Sigmoid colon (tissue), 7 donors: ENCODE results near the gene WDFY2. TPM values are rescaled to one million over a fixed set of nuclear protein-coding genes. Genes with fewer than 3 reads are reported as not detected.

Source experiments
- DNase-seq: peaks from one replicate; pipeline ENCODE4 v3.0.0-alpha.2; 2019
- H3K27ac ChIP-seq, 4 donors: fragments of 200-600 bp; sonication (generic); one replicate each; pipeline ENCODE4 v1.5.1; 2016 to 2019; ENCODE audit warnings: mild to moderate bottlenecking in 1 of 4
- H3K27me3 ChIP-seq, 3 donors: fragments of 200-600 bp; sonication (generic); one replicate each; pipeline ENCODE4 v1.5.1; 2019; ENCODE audit warnings: mild to moderate bottlenecking in 1 of 3
- H3K36me3 ChIP-seq, 4 donors: fragments of 200-600 bp; sonication (generic); one replicate each; pipeline ENCODE4 v1.5.1; 2016 to 2019
- H3K4me1 ChIP-seq, 4 donors: fragments of 200-600 bp; sonication (generic); one replicate each; pipeline ENCODE4 v1.5.1; 2017 to 2019
- H3K4me3 ChIP-seq, 4 donors: fragments of 200-600 bp; sonication (generic); one replicate each; pipeline ENCODE4 v1.5.1; 2017 to 2019; ENCODE audit warnings: mild to moderate bottlenecking in 2 of 4, moderate library complexity in 1 of 4
- H3K9me3 ChIP-seq, 4 donors: fragments of 200-600 bp in 3 of 4; sonication (generic) in 3 of 4; one replicate each; pipeline versions ENCODE4 v1.5.1 to v1.6.1; 2013 to 2019
- EP300 ChIP-seq, 4 donors: sonication (generic); formaldehyde crosslinking; IDR thresholded peaks; one replicate each; pipeline ENCODE4 v1.6.1; 2017; ENCODE audit warnings: antibody characterized with exemption in 4 of 4
- POLR2A ChIP-seq, 2 donors: fragments of 450-650 bp; IDR thresholded peaks; one replicate each; pipeline ENCODE4 v1.6.1; 2016; ENCODE audit warnings: antibody characterized with exemption in 2 of 2, mild to moderate bottlenecking in 2 of 2, moderate library complexity in 2 of 2
- POLR2AphosphoS5 ChIP-seq, 4 donors: sonication (generic); formaldehyde crosslinking; IDR thresholded peaks; one replicate each; pipeline ENCODE4 v1.6.1; 2017; ENCODE audit warnings: antibody characterized with exemption in 4 of 4
- WGBS, 2 donors: extraction: QIAGEN DNeasy Blood & Tissue Kit; methylation state at CpG; one replicate each; pipeline ENCODE4 v1.1.7; 2013; 5-methylcytosine and 5-hydroxymethylcytosine counted together
- intact Hi-C: fragments of 100-400 bp; cut with DNase I; formaldehyde crosslinking; loops from one replicate; pipeline ENCODE4 v1.15.1; 2023
- polyA plus RNA-seq, 3 donors: library from polyadenylated mRNA; stranded (reverse); fragments of 200-250 nt; gene quantifications; one replicate each; pipeline ENCODE4 v1.2.3, GENCODE V29; 2013
- total RNA-seq, 4 donors: library from RNA; depleted of rRNA; stranded (reverse); fragments of >200 nt; gene quantifications; one replicate each; pipeline ENCODE4 v1.1.0, GENCODE V29; 2016
- TF ChIP-seq, protein P1 (sequence below), 4 experiments: fragments of 450-650 bp in 3 of 4; fragments of 200-600 bp in 1 of 4; IDR thresholded peaks; one replicate each; pipeline ENCODE4 v1.5.1; 2016 to 2019; ENCODE audit warnings: antibody characterized with exemption in 4 of 4, mild to moderate bottlenecking in 3 of 4, moderate library complexity in 2 of 4
- donor health status: healthy with polysubstance abuse.
- donor health status: Bipolar disorder and iron deficiency.
- donor health status: healthy.

WDFY2 gene
- total and polyA plus RNA-seq, 7 donors, result 0.60 to 18.3 (median 7.3) TPM

DNA sequence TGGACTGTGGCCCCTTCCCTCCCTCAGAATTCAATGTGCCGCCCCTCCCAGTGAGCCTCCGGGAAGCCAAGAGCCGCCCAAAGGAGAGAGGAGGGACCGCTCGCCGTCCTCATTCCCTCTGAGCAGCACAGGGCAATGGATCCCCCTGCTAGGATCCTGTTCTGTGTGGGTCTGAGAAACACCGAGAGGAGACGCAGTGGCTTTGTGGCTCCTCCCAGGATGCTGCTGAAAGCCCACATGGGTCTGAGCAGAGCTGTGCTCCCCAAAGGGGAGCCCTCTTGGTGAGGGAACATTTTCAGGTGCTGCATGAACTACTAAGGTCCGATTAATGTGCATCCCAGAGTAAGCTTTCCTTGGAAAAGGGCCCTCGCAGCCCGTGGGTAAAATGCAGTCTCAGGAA is 189.3 kb downstream of the WDFY2 start:
- H3K4me3 ChIP-seq, result no peak overlapping the region
- H3K36me3 ChIP-seq, result peaks cover 0 to 4% (median 0%) of the 10 kb centered on the region in 4 donors
- intact Hi-C loops, result no loop called here
- H3K4me1 ChIP-seq, result peaks cover 0 to 18% (median 5%) of the 10 kb centered on the region in 4 donors
- no peak for TF ChIP-seq POLR2A (IDR thresholded peaks at IDR 0.05)
- no peak for TF ChIP-seq EP300 (IDR thresholded peaks at IDR 0.05)
- TF ChIP-seq, protein P1, sequence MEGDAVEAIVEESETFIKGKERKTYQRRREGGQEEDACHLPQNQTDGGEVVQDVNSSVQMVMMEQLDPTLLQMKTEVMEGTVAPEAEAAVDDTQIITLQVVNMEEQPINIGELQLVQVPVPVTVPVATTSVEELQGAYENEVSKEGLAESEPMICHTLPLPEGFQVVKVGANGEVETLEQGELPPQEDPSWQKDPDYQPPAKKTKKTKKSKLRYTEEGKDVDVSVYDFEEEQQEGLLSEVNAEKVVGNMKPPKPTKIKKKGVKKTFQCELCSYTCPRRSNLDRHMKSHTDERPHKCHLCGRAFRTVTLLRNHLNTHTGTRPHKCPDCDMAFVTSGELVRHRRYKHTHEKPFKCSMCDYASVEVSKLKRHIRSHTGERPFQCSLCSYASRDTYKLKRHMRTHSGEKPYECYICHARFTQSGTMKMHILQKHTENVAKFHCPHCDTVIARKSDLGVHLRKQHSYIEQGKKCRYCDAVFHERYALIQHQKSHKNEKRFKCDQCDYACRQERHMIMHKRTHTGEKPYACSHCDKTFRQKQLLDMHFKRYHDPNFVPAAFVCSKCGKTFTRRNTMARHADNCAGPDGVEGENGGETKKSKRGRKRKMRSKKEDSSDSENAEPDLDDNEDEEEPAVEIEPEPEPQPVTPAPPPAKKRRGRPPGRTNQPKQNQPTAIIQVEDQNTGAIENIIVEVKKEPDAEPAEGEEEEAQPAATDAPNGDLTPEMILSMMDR (IDR thresholded peaks at IDR 0.05), result no peak
- no peak for TF ChIP-seq POLR2AphosphoS5 (IDR thresholded peaks at IDR 0.05)
- H3K27me3 ChIP-seq, result no peaks in the 10 kb centered on the region
- no peaks in the 10 kb centered on the region for H3K9me3 ChIP-seq
- no peak for DNase-seq
- H3K27ac ChIP-seq, result no peak overlapping the region
- 94% methylated on average over 11 of the region's 11 CpGs for WGBS, 2 donors

DNA sequence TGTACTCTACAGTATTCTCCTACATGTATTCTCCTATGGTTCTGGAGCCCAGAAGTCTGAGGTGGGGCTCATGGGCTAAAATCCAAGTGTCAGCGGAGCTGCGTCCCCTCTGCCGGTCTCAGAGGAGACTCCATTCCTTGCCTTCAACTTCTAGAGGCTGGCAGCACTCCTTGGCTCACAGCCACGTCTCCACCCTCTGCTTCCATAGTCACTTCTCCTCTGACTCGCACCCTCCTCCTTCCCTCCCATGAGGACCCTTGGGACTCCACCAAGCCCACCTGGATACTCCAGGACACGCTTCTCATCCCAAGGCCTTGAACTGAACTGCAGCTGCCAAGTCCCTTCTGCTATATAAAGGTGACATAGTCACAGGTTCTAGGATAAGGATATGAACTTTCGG is 191.9 kb downstream of the WDFY2 start:
- H3K27me3 ChIP-seq, result no peaks in the 10 kb centered on the region
- intact Hi-C loops, result no loop called here
- WGBS, 2 donors, result 91 to 94% methylated on average over 7 of the region's 7 CpGs
- no peak for DNase-seq
- H3K27ac ChIP-seq, result no peak overlapping the region
- no peaks in the 10 kb centered on the region for H3K4me1 ChIP-seq
- no peak overlapping the region for H3K4me3 ChIP-seq
- H3K9me3 ChIP-seq, result no peaks in the 10 kb centered on the region
- TF ChIP-seq POLR2A (IDR thresholded peaks at IDR 0.05) (no peak), POLR2AphosphoS5 (IDR thresholded peaks at IDR 0.05) (no peak), EP300 (IDR thresholded peaks at IDR 0.05) (no peak)
- TF ChIP-seq, protein P1 (IDR thresholded peaks at IDR 0.05), result no peak
- peaks cover 0 to 4% (median 0%) of the 10 kb centered on the region in 4 donors for H3K36me3 ChIP-seq

DNA sequence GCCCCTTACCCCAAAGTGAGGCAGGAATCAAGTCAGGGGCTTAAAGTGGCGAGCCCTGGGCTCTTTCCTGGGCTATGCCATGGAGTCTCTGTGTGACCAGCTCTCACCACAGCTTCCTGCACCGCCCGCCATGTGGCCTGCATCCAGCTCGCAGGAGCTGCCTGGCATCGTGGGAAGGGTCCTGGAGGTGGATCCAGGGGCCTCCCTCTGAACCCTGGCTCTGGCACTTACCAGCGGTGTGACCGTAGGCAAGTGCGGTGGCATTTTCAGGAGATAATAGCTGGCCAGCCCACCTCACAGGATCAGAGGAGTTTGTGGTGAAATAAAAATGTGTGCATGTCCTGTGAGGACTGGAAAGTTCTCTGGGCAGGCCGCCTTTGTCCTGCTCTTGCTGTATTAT is 193.7 kb downstream of the WDFY2 start:
- Histone ChIP-seq H3K36me3 (no peaks in the 10 kb centered on the region), H3K27ac (no peak overlapping the region), H3K4me1 (no peaks in the 10 kb centered on the region), H3K27me3 (no peaks in the 10 kb centered on the region), H3K9me3 (no peaks in the 10 kb centered on the region), H3K4me3 (no peak overlapping the region)
- DNase-seq, result no peak
- intact Hi-C loops, result no loop called here
- WGBS, 2 donors, result 80 to 90% methylated on average over 9 of the region's 9 CpGs
- TF ChIP-seq POLR2A (IDR thresholded peaks at IDR 0.05), result no peak
- TF ChIP-seq, protein P1 (IDR thresholded peaks at IDR 0.05), result no peak
- TF ChIP-seq POLR2AphosphoS5 (IDR thresholded peaks at IDR 0.05), result no peak
- TF ChIP-seq EP300 (IDR thresholded peaks at IDR 0.05), result no peak

DNA sequence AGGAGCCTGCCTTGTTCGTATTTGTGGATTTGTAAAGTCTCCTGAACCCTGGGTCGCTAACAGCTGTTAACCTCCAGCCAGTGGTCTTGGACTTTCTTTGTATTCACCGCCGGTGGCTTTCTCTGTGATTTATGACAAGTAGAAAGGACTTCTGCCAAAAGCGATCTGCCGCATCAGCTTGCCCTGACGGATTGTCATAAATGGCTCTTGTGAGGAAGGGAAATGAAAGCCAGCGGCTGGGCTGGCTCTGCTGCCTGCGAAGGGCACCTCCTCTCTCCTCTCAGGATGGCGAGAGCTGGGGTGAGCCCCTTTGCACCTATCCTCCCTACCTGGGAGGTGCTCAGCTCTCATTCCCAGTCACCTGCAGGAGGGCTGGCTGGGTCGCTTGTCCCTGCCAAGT is 194.1 kb downstream of the WDFY2 start:
- Histone ChIP-seq H3K4me3 (no peak overlapping the region), H3K27ac (no peak overlapping the region), H3K27me3 (no peaks in the 10 kb centered on the region), H3K4me1 (no peaks in the 10 kb centered on the region), H3K9me3 (no peaks in the 10 kb centered on the region), H3K36me3 (no peaks in the 10 kb centered on the region)
- DNase-seq, result no peak
- intact Hi-C loops, result no loop called here
- TF ChIP-seq, protein P1 (IDR thresholded peaks at IDR 0.05), result no peak
- no peak for TF ChIP-seq EP300 (IDR thresholded peaks at IDR 0.05)
- TF ChIP-seq POLR2A (IDR thresholded peaks at IDR 0.05), result no peak
- no peak for TF ChIP-seq POLR2AphosphoS5 (IDR thresholded peaks at IDR 0.05)
- WGBS, 2 donors, result 56 to 86% methylated on average over 11 of the region's 11 CpGs

DNA sequence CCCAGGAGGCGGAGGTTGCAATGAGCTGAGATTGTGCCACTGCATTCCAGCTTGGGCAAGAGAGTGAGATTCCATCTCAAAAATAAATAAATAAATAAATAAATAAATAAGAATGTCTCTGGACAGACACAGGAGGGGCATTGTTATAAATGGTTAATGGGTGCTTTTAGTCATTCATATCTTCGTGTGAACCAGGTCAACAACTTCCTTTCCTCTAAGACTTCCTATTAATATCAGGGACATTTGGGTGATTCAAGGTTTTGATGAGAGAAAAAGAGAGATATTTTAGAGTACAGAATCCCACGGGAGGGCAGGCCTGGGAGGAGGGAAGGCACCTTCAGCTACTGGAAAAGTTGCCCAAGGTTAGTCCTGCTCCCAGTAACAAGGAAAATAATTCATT is 195.8 kb downstream of the WDFY2 start:
- intact Hi-C loops, result no loop called here
- TF ChIP-seq POLR2A (IDR thresholded peaks at IDR 0.05) (no peak), EP300 (IDR thresholded peaks at IDR 0.05) (no peak), POLR2AphosphoS5 (IDR thresholded peaks at IDR 0.05) (no peak)
- TF ChIP-seq, protein P1 (IDR thresholded peaks at IDR 0.05), result no peak
- no peak for DNase-seq

More for the DNA sequence above, 195.8 kb downstream of the WDFY2 start:
- no peaks in the 10 kb centered on the region for H3K4me1 ChIP-seq
- H3K4me3 ChIP-seq, result no peak overlapping the region
- H3K36me3 ChIP-seq, result no peaks in the 10 kb centered on the region
- H3K9me3 ChIP-seq, result no peaks in the 10 kb centered on the region
- 79 to 88% methylated on average over 3 of the region's 3 CpGs for WGBS, 2 donors
- H3K27ac ChIP-seq, result no peak overlapping the region
- H3K27me3 ChIP-seq, result no peaks in the 10 kb centered on the region
